CD14-positive monocyte (primary cell): ENCODE measurements around the gene RBSN. TPM values are rescaled to one million over a fixed set of nuclear protein-coding genes. Genes with fewer than 3 reads are reported as not detected.

Experiments used
- DNase-seq, 3 donors: peaks; one replicate each; pipeline ENCODE4 v3.0.0-alpha.2; 2011 to 2022
- H2AFZ ChIP-seq: 2 replicates; pipeline ENCODE4 v1.6.0; 2012; ENCODE audit warnings: mild to moderate bottlenecking, low read depth, low read length, inconsistent platforms; ENCODE audit not compliant: insufficient read depth, poor library complexity, severe bottlenecking
- H3K27ac ChIP-seq, 2 donors: 1 replicate in 1 of 2; 2 replicates in 1 of 2; pipeline ENCODE4 v1.5.1; 2012 to 2013; ENCODE audit warnings: low read length in 2 of 2, control low read depth in 1 of 2, inconsistent platforms in 1 of 2, low read depth in 1 of 2, mild to moderate bottlenecking in 1 of 2
- H3K27me3 ChIP-seq, 2 donors: one replicate each; pipeline versions ENCODE4 v1.6.0 to v1.6.1; 2011 to 2013; ENCODE audit warnings: low read length in 2 of 2; ENCODE audit not compliant: control insufficient read depth in 2 of 2, insufficient read depth in 2 of 2
- H3K36me3 ChIP-seq, 2 donors: replicated peaks in 1 of 2; 1 replicate in 1 of 2; 2 replicates in 1 of 2; pipeline versions ENCODE4 v1.5.1 to v1.6.1; 2012 to 2013; ENCODE audit warnings: low read length in 2 of 2, control low read depth in 1 of 2, inconsistent platforms in 1 of 2, mild to moderate bottlenecking in 1 of 2; ENCODE audit not compliant: insufficient read depth in 2 of 2, control insufficient read depth in 1 of 2
- H3K4me1 ChIP-seq, 2 donors: 1 replicate in 1 of 2; 2 replicates in 1 of 2; pipeline versions ENCODE4 v1.5.1 to v1.6.1; 2012 to 2013; ENCODE audit warnings: low read length in 2 of 2, control low read depth in 1 of 2, inconsistent platforms in 1 of 2, mild to moderate bottlenecking in 1 of 2, moderate library complexity in 1 of 2; ENCODE audit not compliant: insufficient read depth in 2 of 2, control insufficient read depth in 1 of 2
- H3K4me2 ChIP-seq: replicated peaks from 2 replicates; pipeline ENCODE3; 2012; ENCODE audit warnings: low read length, moderate library complexity, mild to moderate bottlenecking; ENCODE audit not compliant: poor library complexity, severe bottlenecking; ENCODE audit errors: extremely low read depth
- H3K4me3 ChIP-seq, 3 experiments: fragments of 200-600 bp in 1 of 3; sonication (generic) in 1 of 3; replicated peaks in 1 of 3; 1 replicate in 2 of 3; 2 replicates in 1 of 3; pipeline ENCODE4 v1.5.1; 2011 to 2013; ENCODE audit warnings: low read length in 3 of 3, mild to moderate bottlenecking in 3 of 3, control low read depth in 2 of 3, low read depth in 2 of 3, inconsistent platforms in 1 of 3, moderate library complexity in 1 of 3
- H3K79me2 ChIP-seq: 2 replicates; pipeline ENCODE4 v1.6.0; 2012; ENCODE audit warnings: mild to moderate bottlenecking, control low read depth, inconsistent platforms, low read length, moderate library complexity; ENCODE audit not compliant: insufficient read depth
- H3K9ac ChIP-seq: 2 replicates; pipeline ENCODE4 v1.6.0; 2017; ENCODE audit warnings: low read length, mild to moderate bottlenecking; ENCODE audit not compliant: insufficient read depth, poor library complexity, severe bottlenecking
- H3K9me3 ChIP-seq, 2 donors: replicated peaks in 1 of 2; 1 replicate in 1 of 2; 2 replicates in 1 of 2; pipeline versions ENCODE4 v1.5.1 to v1.6.1; 2012 to 2013; ENCODE audit warnings: low read length in 2 of 2, control low read depth in 1 of 2; ENCODE audit not compliant: control insufficient read depth in 1 of 2, insufficient read depth in 1 of 2
- H4K20me1 ChIP-seq: 2 replicates; pipeline ENCODE4 v1.6.0; 2012; ENCODE audit warnings: mild to moderate bottlenecking, low read length, control low read depth, moderate library complexity; ENCODE audit not compliant: insufficient read depth
- H3K27ac Mint-ChIP-seq, 7 donors: one replicate each; pipeline ENCODE4 v1.8.0; 2020; ENCODE audit warnings: mild to moderate bottlenecking in 7 of 7, mixed read lengths in 7 of 7, moderate library complexity in 6 of 7, inconsistent platforms in 2 of 7
- H3K27me3 Mint-ChIP-seq, 3 donors: one replicate each; pipeline ENCODE4 v1.8.0; 2021 to 2022; ENCODE audit warnings: low read depth in 3 of 3, mild to moderate bottlenecking in 3 of 3, mixed read lengths in 3 of 3, moderate library complexity in 3 of 3, inconsistent platforms in 1 of 3
- H3K36me3 Mint-ChIP-seq, 2 donors: one replicate each; pipeline ENCODE4 v1.8.0; 2020; ENCODE audit warnings: mixed read lengths in 2 of 2, inconsistent platforms in 1 of 2, mild to moderate bottlenecking in 1 of 2
- H3K4me1 Mint-ChIP-seq: one replicate; pipeline ENCODE4 v1.8.0; 2020; ENCODE audit warnings: mild to moderate bottlenecking, mixed read lengths
- H3K4me3 Mint-ChIP-seq, 2 donors: one replicate each; pipeline ENCODE4 v1.8.0; 2020; ENCODE audit warnings: mild to moderate bottlenecking in 2 of 2, mixed read lengths in 2 of 2, moderate library complexity in 1 of 2
- H3K9me3 Mint-ChIP-seq, 7 donors: one replicate each; pipeline ENCODE4 v1.8.0; 2020 to 2022; ENCODE audit warnings: mixed read lengths in 7 of 7, mild to moderate bottlenecking in 6 of 7, moderate library complexity in 6 of 7, inconsistent platforms in 2 of 7
- WGBS: methylation state at CpG from one replicate; pipeline ENCODE4 v1.1.5; 2013; ENCODE audit warnings: missing lambda C conversion rate; ENCODE audit not compliant: insufficient coverage; 5-methylcytosine and 5-hydroxymethylcytosine counted together
- intact Hi-C, 2 donors: fragments of 100-400 bp; cut with micrococcal nuclease; formaldehyde crosslinking; loops; one replicate each; pipeline versions ENCODE4 v1.15.0 to v1.15.1; 2023
- polyA plus RNA-seq, 3 donors: library from polyadenylated mRNA; depleted of rRNA in 1 of 3; unstranded in 2 of 3; stranded (reverse) in 1 of 3; fragments of 300-500 nt in 2 of 3; fragments of >200 nt in 1 of 3; fragmentation: Illumina TruSeq in 2 of 3; gene quantifications; 1 replicate in 2 of 3; 2 replicates in 1 of 3; pipeline ENCODE4 v1.2.3, GENCODE V29; 2012 to 2021
- TF ChIP-seq, protein P1 (sequence below): fragments of 200-600 bp; IDR thresholded peaks from one replicate; pipeline ENCODE4 v1.8.0; 2022; ENCODE audit warnings: antibody characterized with exemption, mild to moderate bottlenecking

The RBSN gene
- polyA plus RNA-seq, 3 donors: 6.7 to 10.1 (median 8.1) TPM

DNA sequence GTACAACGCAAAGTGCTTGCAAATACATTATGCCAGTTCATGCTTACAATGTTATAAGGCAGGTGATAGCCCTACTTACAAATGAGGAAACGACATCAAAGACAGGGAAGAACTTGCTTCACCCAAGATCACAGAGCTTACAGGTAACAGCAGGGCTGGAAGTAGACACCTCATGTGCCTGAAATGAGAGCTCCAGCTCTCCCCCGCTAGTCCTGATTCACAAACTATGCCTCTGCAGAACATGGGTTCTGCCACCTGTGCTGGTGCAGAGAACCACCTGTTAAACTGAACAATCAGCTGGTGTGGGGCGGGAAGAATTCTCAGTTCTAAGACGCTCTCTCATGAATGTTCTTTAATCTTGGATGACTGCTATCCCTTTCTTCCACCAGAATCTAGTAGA lies 7.4 kb downstream of the RBSN start:
- Mint-ChIP-seq H3K4me3 (no peak overlapping the region), H3K27ac (no peak overlapping the region), H3K4me1 (no peaks in the 10 kb centered on the region), H3K9me3 (no peaks in the 10 kb centered on the region), H3K27me3 (no peaks in the 10 kb centered on the region), H3K36me3 (peaks cover 67 to 81% of the 10 kb centered on the region in 2 donors)
- TF ChIP-seq, protein P1, sequence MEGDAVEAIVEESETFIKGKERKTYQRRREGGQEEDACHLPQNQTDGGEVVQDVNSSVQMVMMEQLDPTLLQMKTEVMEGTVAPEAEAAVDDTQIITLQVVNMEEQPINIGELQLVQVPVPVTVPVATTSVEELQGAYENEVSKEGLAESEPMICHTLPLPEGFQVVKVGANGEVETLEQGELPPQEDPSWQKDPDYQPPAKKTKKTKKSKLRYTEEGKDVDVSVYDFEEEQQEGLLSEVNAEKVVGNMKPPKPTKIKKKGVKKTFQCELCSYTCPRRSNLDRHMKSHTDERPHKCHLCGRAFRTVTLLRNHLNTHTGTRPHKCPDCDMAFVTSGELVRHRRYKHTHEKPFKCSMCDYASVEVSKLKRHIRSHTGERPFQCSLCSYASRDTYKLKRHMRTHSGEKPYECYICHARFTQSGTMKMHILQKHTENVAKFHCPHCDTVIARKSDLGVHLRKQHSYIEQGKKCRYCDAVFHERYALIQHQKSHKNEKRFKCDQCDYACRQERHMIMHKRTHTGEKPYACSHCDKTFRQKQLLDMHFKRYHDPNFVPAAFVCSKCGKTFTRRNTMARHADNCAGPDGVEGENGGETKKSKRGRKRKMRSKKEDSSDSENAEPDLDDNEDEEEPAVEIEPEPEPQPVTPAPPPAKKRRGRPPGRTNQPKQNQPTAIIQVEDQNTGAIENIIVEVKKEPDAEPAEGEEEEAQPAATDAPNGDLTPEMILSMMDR: no peak
- H4K20me1 ChIP-seq: no peaks in the 10 kb centered on the region
- H3K9me3 ChIP-seq: no peaks in the 10 kb centered on the region
- no peak for DNase-seq
- no peak overlapping the region for H3K27ac ChIP-seq
- no peak overlapping the region for H3K9ac ChIP-seq
- H3K4me3 ChIP-seq: no peak overlapping the region
- no peak overlapping the region for H3K4me2 ChIP-seq
- no peaks in the 10 kb centered on the region for H3K4me1 ChIP-seq
- 69% methylated on average over 2 of the region's 5 CpGs for WGBS
- H3K27me3 ChIP-seq: no peaks in the 10 kb centered on the region
- peaks cover 67 to 96% of the 10 kb centered on the region in 2 donors for H3K36me3 ChIP-seq
- H2AFZ ChIP-seq: no peak overlapping the region
- H3K79me2 ChIP-seq: peaks cover 8% of the 10 kb centered on the region
- intact Hi-C loops: loop anchor here in 1 of 2 donors (10.0 kb wide), 1 partner anchor 147 kb away; the partner anchor contains the start of gene NR2C2

DNA sequence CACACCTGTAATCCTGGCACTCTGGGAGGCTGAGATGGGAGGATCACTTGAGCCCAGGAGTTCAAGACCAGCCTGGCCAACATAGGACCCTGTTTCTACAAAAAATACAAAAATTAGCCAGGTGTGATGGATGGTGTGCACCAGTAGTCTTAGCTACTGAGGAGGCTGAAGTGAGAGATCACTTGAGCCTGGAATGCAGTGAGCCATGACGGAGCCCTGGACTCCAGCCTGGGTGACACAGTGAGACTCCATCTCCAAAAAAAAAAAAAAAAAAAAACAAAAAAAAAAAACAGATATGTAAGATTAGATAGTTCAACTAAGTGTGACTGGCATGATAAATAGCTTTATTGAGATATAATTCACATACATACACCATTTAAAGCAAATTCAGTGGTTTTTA lies 9.7 kb downstream of the RBSN start:
- no peaks in the 10 kb centered on the region for H3K79me2 ChIP-seq
- H3K4me3 ChIP-seq: no peak overlapping the region
- H2AFZ ChIP-seq: no peak overlapping the region
- H3K27ac Mint-ChIP-seq: no peak overlapping the region
- H3K4me3 Mint-ChIP-seq: no peak overlapping the region
- peaks cover 67 to 84% of the 10 kb centered on the region in 2 donors for H3K36me3 Mint-ChIP-seq
- TF ChIP-seq, protein P1: no peak
- H3K4me1 Mint-ChIP-seq: no peaks in the 10 kb centered on the region
- H3K9me3 Mint-ChIP-seq: no peaks in the 10 kb centered on the region
- H3K9me3 ChIP-seq: no peaks in the 10 kb centered on the region
- no peaks in the 10 kb centered on the region for H3K4me1 ChIP-seq
- H3K27me3 ChIP-seq: no peaks in the 10 kb centered on the region
- peaks cover 0 to 3% (median 2%) of the 10 kb centered on the region in 3 donors for H3K27me3 Mint-ChIP-seq
- no peak for DNase-seq
- no peak overlapping the region for H3K9ac ChIP-seq
- no CpG with 5 or more reads among the region's 1 CpG for WGBS
- peaks cover 72 to 96% of the 10 kb centered on the region in 2 donors for H3K36me3 ChIP-seq
- intact Hi-C loops: no loop called here
- H3K27ac ChIP-seq: no peak overlapping the region
- H4K20me1 ChIP-seq: no peaks in the 10 kb centered on the region
- H3K4me2 ChIP-seq: no peak overlapping the region
